Measurements from ENCODE around the gene ARHGEF7. TPM values are rescaled to one million over a fixed set of nuclear protein-coding genes. Genes with fewer than 3 reads are reported as not detected.

The ARHGEF7 gene
- polyA plus RNA-seq, 1 experiment = 32.0 TPM

DNA sequence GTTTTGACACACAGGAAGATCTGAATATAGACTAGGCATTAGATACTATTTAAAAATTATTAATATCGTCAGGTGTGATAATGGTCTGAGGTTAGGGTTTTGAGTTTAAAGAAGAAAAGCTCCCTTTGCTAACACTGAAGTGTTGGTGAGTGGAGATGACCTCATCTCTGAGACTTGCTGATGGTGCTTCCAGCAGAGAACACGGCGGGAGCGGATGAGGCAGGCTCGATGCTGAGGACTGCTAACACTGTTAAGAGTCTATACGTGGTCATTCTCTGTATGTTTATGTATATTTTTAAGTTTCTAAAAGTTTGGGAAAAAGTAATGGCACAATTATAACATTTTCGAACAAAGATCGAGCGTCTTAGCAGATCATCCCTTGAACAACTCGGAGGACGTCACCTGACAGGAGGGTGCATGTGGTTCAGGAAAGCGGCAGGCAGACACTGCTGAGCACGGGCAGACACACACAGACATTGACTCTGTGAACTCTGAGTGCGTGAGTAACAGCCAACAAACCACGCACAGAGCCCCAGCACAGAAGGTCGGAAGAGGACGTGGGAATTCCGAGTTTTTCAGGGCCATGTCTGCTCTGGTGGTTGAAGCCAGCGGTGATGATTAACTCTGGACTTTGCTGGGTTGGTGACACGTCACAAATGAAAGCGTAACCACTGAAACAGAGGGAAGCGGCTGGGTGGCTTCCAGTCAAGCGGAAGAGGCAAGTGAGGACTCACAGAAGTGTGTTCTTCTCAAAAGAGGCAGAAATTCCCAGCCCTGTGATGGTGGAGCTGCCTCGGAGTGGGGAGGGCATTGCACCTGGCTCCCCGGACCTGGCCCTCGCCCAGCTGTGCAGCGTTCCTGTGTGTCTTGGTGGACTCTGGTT is 113.4 kb downstream of the ARHGEF7 start:
- H3K27me3 ChIP-seq (ENCODE audit: control insufficient read depth, insufficient read depth, low read length) = no peaks in the 10 kb centered on the region
- no peak for TF ChIP-seq CTCF (IDR thresholded peaks at IDR 0.05; ENCODE audit: insufficient read depth, low read depth, low read length)
- POLR2A ChIA-PET = no interaction called here
- CTCF ChIA-PET = interaction anchor here (3.7 kb wide), 1 partner anchor 160 kb away, joined by 21 read pairs; no protein-coding TSS in a partner anchor
- peaks cover 5% of the 10 kb centered on the region for H3K36me3 ChIP-seq (ENCODE audit: control insufficient read depth, insufficient read depth, low read length)
- no peak for DNase-seq (ENCODE audit: low read depth)
- no peak overlapping the region for H3K4me3 ChIP-seq (ENCODE audit: low read depth, low read length)

GRCh38 chr13:111230385-111230930 is 115.3 kb downstream of the ARHGEF7 start:
- Histone ChIP-seq H3K27me3 (ENCODE audit: control insufficient read depth, insufficient read depth, low read length) (no peaks in the 10 kb centered on the region), H3K4me3 (ENCODE audit: low read depth, low read length) (no peak overlapping the region), H3K36me3 (ENCODE audit: control insufficient read depth, insufficient read depth, low read length) (peaks cover 7% of the 10 kb centered on the region)
- TF ChIP-seq CTCF (IDR thresholded peaks at IDR 0.05; ENCODE audit: insufficient read depth, low read depth, low read length) = no peak
- CTCF ChIA-PET = interaction anchor here (0.7 to 3.7 kb wide), 2 partner anchors 114 to 162 kb away, joined by 3 to 21 read pairs; no protein-coding TSS in a partner anchor
- no peak for DNase-seq (ENCODE audit: low read depth)
- POLR2A ChIA-PET = no interaction called here

DNA sequence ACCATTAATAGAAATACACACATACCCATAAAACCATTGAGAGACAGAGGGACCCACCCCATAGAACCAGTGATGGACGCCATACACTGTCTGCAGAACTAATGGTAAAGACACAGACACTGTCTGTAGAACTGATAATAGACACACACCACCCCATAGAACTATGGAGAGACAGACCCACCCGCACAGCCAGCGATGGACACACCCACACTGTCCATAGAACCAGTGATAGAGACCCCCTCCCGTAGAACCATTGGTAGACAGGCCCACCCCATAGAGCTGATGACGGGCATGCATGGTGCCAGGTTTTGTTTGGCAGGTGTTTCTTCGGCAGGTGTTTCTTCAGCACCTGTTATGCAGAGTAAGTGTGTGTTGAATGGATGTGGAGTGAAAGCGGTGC is 117.1 kb downstream of the ARHGEF7 start:
- DNase-seq (ENCODE audit: low read depth) = no peak
- Histone ChIP-seq H3K27me3 (ENCODE audit: control insufficient read depth, insufficient read depth, low read length) (no peaks in the 10 kb centered on the region), H3K4me3 (ENCODE audit: low read depth, low read length) (no peak overlapping the region), H3K36me3 (ENCODE audit: control insufficient read depth, insufficient read depth, low read length) (peaks cover 7% of the 10 kb centered on the region)
- CTCF ChIA-PET = no interaction called here
- no peak for TF ChIP-seq CTCF (IDR thresholded peaks at IDR 0.05; ENCODE audit: insufficient read depth, low read depth, low read length)
- POLR2A ChIA-PET = no interaction called here

DNA sequence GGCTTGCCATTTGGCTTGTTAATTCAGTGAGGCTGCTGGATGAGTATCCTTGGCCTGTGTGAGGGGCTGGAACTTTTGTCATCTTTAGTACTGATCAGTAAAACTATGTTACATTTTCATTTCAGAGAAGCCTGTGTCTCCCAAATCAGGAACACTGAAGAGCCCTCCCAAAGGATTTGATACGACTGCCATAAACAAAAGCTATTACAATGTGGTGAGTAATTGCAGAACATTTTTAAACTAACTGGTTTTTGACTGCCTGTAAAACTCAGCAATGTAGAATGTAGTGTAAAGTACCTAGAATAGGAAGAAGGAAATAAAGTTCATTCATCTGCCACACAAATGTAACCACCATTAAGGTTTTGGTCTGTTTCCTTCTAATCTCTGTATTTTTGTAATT is 118.0 kb downstream of the ARHGEF7 start:
- Histone ChIP-seq H3K36me3 (ENCODE audit: control insufficient read depth, insufficient read depth, low read length) (peaks cover 7% of the 10 kb centered on the region), H3K27me3 (ENCODE audit: control insufficient read depth, insufficient read depth, low read length) (no peaks in the 10 kb centered on the region), H3K4me3 (ENCODE audit: low read depth, low read length) (no peak overlapping the region)
- DNase-seq (ENCODE audit: low read depth) = no peak
- ChIA-PET POLR2A (no interaction called here), CTCF (interaction anchor here (4.3 kb wide), 1 partner anchor 8 kb away, joined by 17 read pairs; no protein-coding TSS in a partner anchor)
- TF ChIP-seq CTCF (IDR thresholded peaks at IDR 0.05; ENCODE audit: insufficient read depth, low read depth, low read length) = no peak

Measured in BJ (cell line).